ENCODE data around the gene OSBPL1A.

DNA sequence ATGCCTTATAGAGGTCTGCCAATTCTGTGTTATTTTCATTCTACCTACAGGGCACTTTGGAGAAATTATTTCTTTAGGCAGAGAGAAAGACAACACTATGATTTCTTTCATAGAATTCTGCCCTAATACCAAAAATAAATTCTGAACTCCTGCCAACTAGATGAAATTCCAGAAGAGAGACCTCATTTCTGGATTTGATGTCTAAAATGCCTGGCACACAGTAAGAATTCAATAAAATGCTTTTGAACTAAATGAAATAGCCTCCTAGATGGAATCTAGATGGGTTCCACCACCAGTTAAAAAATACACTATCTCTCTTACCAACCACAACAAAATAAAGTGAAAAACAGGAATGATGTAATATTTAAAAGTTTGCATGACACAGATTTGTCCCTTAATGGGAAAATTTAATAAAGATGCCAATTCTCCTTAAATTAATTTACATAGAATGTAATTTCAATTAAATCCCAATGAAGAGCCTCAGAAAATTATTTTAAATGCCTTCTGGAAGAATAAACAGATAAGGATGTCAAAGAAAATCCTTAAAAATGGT is 75.0 kb downstream of the OSBPL1A start:
- TF ChIP-seq, protein P1, sequence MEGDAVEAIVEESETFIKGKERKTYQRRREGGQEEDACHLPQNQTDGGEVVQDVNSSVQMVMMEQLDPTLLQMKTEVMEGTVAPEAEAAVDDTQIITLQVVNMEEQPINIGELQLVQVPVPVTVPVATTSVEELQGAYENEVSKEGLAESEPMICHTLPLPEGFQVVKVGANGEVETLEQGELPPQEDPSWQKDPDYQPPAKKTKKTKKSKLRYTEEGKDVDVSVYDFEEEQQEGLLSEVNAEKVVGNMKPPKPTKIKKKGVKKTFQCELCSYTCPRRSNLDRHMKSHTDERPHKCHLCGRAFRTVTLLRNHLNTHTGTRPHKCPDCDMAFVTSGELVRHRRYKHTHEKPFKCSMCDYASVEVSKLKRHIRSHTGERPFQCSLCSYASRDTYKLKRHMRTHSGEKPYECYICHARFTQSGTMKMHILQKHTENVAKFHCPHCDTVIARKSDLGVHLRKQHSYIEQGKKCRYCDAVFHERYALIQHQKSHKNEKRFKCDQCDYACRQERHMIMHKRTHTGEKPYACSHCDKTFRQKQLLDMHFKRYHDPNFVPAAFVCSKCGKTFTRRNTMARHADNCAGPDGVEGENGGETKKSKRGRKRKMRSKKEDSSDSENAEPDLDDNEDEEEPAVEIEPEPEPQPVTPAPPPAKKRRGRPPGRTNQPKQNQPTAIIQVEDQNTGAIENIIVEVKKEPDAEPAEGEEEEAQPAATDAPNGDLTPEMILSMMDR (IDR thresholded peaks at IDR 0.05) = no peak
- TF ChIP-seq POLR2A (IDR thresholded peaks at IDR 0.05) = no peak
- no peak for TF ChIP-seq EP300 (IDR thresholded peaks at IDR 0.05)
